Gastrocnemius medialis (tissue), 4 donors: ENCODE data around the gene HSBP1L1. TPM values are rescaled to one million over a fixed set of nuclear protein-coding genes. Genes with fewer than 3 reads are reported as not detected.

Experiments
- ATAC-seq, 2 donors: fragments of 150-250 bp; one replicate each; pipeline ENCODE4 v1.9.1; 2016
- DNase-seq, 2 donors: peaks; one replicate each; pipeline ENCODE4 v3.0.0-alpha.2; 2019
- H3K27ac ChIP-seq, 4 donors: fragments of 200-600 bp; sonication (generic); 1 replicate in 1 of 4; 2 replicates in 3 of 4; pipeline ENCODE4 v1.5.1; 2016 to 2018; ENCODE audit warnings: mild to moderate bottlenecking in 2 of 4, moderate library complexity in 1 of 4
- H3K27me3 ChIP-seq, 3 donors: fragments of 200-600 bp; sonication (generic) in 2 of 3; 1 replicate in 1 of 3; 2 replicates in 2 of 3; pipeline versions ENCODE4 v1.5.1 to v1.6.0; 2016 to 2019; ENCODE audit warnings: mild to moderate bottlenecking in 1 of 3, moderate library complexity in 1 of 3
- H3K36me3 ChIP-seq, 2 donors: fragments of 200-600 bp; sonication (generic) in 1 of 2; one replicate each; pipeline ENCODE4 v1.5.1; 2017 to 2018
- H3K4me1 ChIP-seq, 2 donors: fragments of 200-600 bp; sonication (generic) in 1 of 2; one replicate each; pipeline ENCODE4 v1.5.1; 2016 to 2017; ENCODE audit warnings: mild to moderate bottlenecking in 2 of 2
- H3K4me3 ChIP-seq, 4 donors: fragments of 200-600 bp; sonication (generic) in 3 of 4; 1 replicate in 1 of 4; 2 replicates in 3 of 4; pipeline ENCODE4 v1.5.1; 2016 to 2019; ENCODE audit warnings: mild to moderate bottlenecking in 2 of 4
- H3K9me3 ChIP-seq, 3 donors: fragments of 200-600 bp; sonication (generic) in 2 of 3; 1 replicate in 1 of 3; 2 replicates in 2 of 3; pipeline ENCODE4 v1.5.1; 2016 to 2019
- POLR2A ChIP-seq, 2 donors: fragments of 450-650 bp; IDR thresholded peaks; one replicate each; pipeline ENCODE4 v1.6.1; 2017; ENCODE audit warnings: antibody characterized with exemption in 2 of 2, mild to moderate bottlenecking in 2 of 2, moderate library complexity in 2 of 2
- in situ Hi-C, 4 donors: fragments of 200-750 bp; cut with MboI; loops; one replicate each; pipeline versions ENCODE4 v1.15.0 to v1.8.0; 2017; ENCODE audit warnings: low sequenced_read_pairs in 4 of 4
- intact Hi-C: fragments of 100-400 bp; cut with DNase I; formaldehyde crosslinking; loops from one replicate; pipeline ENCODE4 v1.15.1; 2023; ENCODE audit warnings: low total_unique reads
- total RNA-seq, 4 donors: library from RNA; depleted of rRNA; stranded (reverse); fragments of >200 nt; gene quantifications; one replicate each; pipeline versions ENCODE4 v1.1.0 to v1.2.3, GENCODE V29; 2016
- TF ChIP-seq, protein P1 (sequence below), 5 experiments: fragments of 450-650 bp in 3 of 5; fragments of 200-600 bp in 2 of 5; sonication (generic) in 2 of 5; IDR thresholded peaks in 4 of 5; conservative IDR thresholded peaks in 1 of 5; 1 replicate in 4 of 5; 2 replicates in 1 of 5; pipeline ENCODE4 v1.5.1; 2016 to 2019; ENCODE audit warnings: antibody characterized with exemption in 5 of 5, mild to moderate bottlenecking in 3 of 5, moderate library complexity in 3 of 5

Gene HSBP1L1
- total RNA-seq = 10 to 100 TPM in 1 of 4 donors, 1 to 10 TPM in 2, under 1 TPM in 1; 0.94 to 13.4 (median 6.9) TPM

DNA sequence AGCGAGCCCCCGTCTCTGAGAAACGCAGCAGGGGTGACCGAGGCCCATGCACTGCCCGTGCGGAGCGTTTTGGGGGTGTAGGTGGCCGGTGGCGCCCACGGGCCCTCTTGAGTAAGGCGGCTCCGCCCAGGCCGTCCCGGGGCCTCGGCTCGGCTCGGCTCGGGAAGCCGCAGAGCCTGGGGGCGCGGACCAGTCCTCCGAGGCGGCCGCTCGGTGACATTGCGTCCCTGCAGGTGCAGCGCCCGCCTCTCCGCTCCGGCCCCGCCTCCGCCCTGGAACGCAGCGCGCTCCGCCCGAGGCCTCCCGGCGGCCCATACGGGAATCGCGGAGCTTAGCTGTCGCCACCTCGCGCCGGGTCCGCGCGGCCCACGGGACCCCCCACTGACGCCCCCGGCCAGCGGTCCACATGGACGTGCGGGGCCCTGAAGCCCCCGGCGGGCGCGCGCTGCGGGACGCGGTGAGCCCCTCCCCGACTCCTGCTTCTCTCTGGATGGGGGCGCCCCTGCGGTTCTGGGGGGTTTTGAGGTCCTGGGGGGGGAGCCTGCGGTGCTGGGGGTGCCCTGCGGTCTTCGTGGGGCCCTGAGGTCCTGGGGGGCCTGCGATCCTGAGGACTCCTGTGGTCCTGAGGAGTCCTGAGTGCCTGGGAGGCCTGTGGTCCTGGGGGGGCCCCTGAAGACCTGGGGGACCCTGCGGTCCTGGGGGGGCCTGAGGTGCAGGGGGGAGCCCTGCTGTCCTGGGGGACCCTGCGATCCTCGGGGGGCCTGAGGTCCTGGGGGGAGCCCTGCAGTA, at the start of gene HSBP1L1:
Gene HSBP1L1, plus strand, starts transcription at position 314 of the 789 bp plus-strand sequence. Its CDS starts 93 bp downstream, at position 407.
- H3K9me3 ChIP-seq = no peaks in the 10 kb centered on the region
- DNase-seq = peak in 1 of 2 donors; percentile 48
- intact Hi-C loops (loop anchor here (2.0 kb wide), 1 partner anchor 24 kb away; the partner anchor contains the start of gene TXNL4A), in situ Hi-C loops (no loop called here)
- TF ChIP-seq POLR2A (IDR thresholded peaks at IDR 0.05) = no peak
- TF ChIP-seq, protein P1, sequence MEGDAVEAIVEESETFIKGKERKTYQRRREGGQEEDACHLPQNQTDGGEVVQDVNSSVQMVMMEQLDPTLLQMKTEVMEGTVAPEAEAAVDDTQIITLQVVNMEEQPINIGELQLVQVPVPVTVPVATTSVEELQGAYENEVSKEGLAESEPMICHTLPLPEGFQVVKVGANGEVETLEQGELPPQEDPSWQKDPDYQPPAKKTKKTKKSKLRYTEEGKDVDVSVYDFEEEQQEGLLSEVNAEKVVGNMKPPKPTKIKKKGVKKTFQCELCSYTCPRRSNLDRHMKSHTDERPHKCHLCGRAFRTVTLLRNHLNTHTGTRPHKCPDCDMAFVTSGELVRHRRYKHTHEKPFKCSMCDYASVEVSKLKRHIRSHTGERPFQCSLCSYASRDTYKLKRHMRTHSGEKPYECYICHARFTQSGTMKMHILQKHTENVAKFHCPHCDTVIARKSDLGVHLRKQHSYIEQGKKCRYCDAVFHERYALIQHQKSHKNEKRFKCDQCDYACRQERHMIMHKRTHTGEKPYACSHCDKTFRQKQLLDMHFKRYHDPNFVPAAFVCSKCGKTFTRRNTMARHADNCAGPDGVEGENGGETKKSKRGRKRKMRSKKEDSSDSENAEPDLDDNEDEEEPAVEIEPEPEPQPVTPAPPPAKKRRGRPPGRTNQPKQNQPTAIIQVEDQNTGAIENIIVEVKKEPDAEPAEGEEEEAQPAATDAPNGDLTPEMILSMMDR (IDR thresholded peaks at IDR 0.05 in 4 of 5, conservative IDR thresholded peaks at IDR 0.05 in 1 of 5) = peak in 3 of 5 experiments; percentile 34 to 61 (median 49)
- peak within 1 kb of the TSS; percentile 65 to 81 (median 72) for H3K27ac ChIP-seq
- H3K4me3 ChIP-seq = peak within 1 kb of the TSS; percentile 51 to 88 (median 57)
- peak; percentile 65 to 77 for ATAC-seq
- peaks cover 3 to 4% of the 10 kb centered on the region in 2 donors for H3K4me1 ChIP-seq
- no peaks in the 10 kb centered on the region for H3K36me3 ChIP-seq
- peaks cover 0 to 3% (median 0%) of the 10 kb centered on the region in 3 donors for H3K27me3 ChIP-seq

DNA sequence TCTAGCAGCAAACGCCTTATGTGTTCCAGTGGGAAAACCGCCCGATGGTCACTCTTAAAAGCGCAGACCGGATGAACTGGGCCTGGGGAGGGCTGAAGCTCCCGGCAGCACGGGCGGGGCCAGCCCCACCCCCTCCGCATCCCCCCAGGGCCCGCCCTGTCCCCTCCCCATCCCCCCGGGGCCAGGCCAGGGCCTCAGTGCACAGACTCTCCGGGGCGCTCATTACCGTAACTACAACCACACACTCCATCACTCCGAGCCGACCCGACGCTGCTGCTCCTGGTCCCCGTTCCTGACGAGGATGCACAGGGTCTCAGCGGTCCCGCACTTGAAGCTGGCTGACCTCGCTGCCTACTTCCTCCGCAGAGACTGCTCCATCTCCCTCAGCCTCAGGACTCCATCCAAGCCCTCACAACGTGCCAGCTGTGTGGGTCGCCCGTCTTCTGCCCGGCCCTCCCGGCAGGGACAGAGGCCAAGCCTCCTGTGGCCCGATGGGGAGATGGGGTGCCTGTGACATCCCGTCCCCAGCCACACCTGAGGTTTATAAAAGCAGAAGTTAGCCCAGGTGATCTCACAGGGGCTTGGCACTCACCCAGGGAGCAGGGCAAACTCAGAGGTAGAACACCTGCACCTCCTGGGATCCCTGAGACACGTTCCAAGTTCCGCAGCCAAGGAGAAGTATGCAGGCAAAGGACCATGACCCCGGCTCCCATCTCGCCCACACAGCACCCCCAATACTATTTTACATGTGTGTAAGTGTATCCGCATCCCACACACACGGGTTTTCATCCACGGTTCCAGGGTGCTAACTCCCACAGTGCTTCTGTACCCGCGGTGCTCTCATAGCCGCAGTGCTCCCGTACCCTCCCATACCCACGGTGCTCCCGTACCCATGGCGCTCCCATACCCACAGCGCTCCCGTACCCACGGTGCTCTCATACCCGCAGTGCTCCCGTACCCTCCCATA, 49.0 kb upstream of the HSBP1L1 start:
- no peak for TF ChIP-seq POLR2A (IDR thresholded peaks at IDR 0.05)
- TF ChIP-seq, protein P1 (IDR thresholded peaks at IDR 0.05 in 4 of 5, conservative IDR thresholded peaks at IDR 0.05 in 1 of 5) = no peak
- Histone ChIP-seq H3K4me1 (peaks cover 21 to 23% of the 10 kb centered on the region in 2 donors), H3K4me3 (no peak overlapping the region), H3K27ac (no peak overlapping the region), H3K27me3 (no peaks in the 10 kb centered on the region), H3K36me3 (peaks cover 0 to 23% of the 10 kb centered on the region in 2 donors), H3K9me3 (no peaks in the 10 kb centered on the region)
- in situ Hi-C loops (no loop called here), intact Hi-C loops (no loop called here)
- ATAC-seq (no peak), DNase-seq (peak in 1 of 2 donors; percentile 10)

DNA sequence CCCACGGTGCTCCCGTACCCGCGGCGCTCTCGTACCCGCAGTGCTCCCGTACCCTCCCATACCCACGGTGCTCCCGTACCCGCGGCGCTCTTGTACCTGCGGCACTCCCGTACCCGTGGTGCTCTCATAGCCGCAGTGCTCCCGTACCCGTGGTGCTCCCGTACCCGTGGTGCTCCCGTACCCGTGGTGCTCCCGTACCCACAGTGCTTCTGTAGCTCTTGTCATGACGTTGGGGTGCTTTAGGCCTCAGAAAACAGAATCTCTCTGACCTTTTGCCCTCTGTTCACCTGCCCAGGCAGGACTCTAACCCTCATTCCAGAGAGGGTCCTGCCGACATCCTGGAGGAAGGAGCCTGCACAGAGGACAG, 48.3 kb upstream of the HSBP1L1 start:
- peaks cover 19 to 21% of the 10 kb centered on the region in 2 donors for H3K4me1 ChIP-seq
- no peak overlapping the region for H3K4me3 ChIP-seq
- DNase-seq = peak in 1 of 2 donors; percentile 9
- no peak overlapping the region for H3K27ac ChIP-seq
- intact Hi-C loops = no loop called here
- ATAC-seq = no peak
- H3K9me3 ChIP-seq = no peaks in the 10 kb centered on the region
- H3K36me3 ChIP-seq = peaks cover 0 to 23% of the 10 kb centered on the region in 2 donors
- TF ChIP-seq, protein P1 (IDR thresholded peaks at IDR 0.05 in 4 of 5, conservative IDR thresholded peaks at IDR 0.05 in 1 of 5) = no peak
- TF ChIP-seq POLR2A (IDR thresholded peaks at IDR 0.05) = no peak
- in situ Hi-C loops = no loop called here
- no peaks in the 10 kb centered on the region for H3K27me3 ChIP-seq

DNA sequence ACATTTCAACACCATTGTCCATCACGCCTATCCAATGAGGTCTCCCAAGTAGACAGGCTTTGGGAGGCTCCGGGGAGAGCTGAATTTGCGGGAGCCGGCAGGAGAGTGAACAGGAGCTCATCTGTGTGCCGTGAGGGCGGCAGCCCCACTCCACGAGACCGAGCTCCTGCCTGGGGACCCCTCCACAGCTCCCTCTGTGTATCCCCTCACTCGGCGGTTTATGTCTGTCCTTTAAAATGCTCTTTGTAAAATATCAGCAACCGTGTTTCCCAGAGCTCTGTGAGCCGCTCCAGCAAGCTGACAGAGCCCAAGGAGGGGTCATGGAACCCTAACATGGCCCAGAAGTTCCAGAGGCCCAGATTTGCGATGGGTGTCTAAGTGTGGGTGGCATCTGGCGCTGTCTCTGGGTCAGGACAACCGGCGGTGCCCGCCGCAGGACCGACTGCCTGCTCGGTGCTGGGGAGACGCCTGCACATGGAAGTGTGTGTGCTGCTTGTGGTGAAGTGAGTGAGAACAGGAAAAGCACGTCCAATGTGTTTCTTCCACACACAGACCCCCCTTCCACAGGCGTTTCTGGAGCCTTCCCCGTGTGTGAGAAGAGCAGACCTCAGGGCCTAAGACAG, 47.8 kb upstream of the HSBP1L1 start:
- H3K4me1 ChIP-seq = peaks cover 13 to 17% of the 10 kb centered on the region in 2 donors
- intact Hi-C loops = no loop called here
- ATAC-seq (no peak), DNase-seq (peak in 1 of 2 donors; percentile 7)
- in situ Hi-C loops = no loop called here
- peaks cover 0 to 23% of the 10 kb centered on the region in 2 donors for H3K36me3 ChIP-seq
- H3K27ac ChIP-seq = no peak overlapping the region
- H3K27me3 ChIP-seq = no peaks in the 10 kb centered on the region
- TF ChIP-seq POLR2A (IDR thresholded peaks at IDR 0.05) = no peak
- TF ChIP-seq, protein P1 (IDR thresholded peaks at IDR 0.05 in 4 of 5, conservative IDR thresholded peaks at IDR 0.05 in 1 of 5) = no peak
- H3K4me3 ChIP-seq = no peak overlapping the region
- H3K9me3 ChIP-seq = no peaks in the 10 kb centered on the region
